EL (cell line): ENCODE measurements around the gene SORCS1.

Experiments used
- DNase-seq: peaks from one replicate; pipeline ENCODE4 v3.0.0-alpha.2; 2016

The SORCS1 gene

DNA sequence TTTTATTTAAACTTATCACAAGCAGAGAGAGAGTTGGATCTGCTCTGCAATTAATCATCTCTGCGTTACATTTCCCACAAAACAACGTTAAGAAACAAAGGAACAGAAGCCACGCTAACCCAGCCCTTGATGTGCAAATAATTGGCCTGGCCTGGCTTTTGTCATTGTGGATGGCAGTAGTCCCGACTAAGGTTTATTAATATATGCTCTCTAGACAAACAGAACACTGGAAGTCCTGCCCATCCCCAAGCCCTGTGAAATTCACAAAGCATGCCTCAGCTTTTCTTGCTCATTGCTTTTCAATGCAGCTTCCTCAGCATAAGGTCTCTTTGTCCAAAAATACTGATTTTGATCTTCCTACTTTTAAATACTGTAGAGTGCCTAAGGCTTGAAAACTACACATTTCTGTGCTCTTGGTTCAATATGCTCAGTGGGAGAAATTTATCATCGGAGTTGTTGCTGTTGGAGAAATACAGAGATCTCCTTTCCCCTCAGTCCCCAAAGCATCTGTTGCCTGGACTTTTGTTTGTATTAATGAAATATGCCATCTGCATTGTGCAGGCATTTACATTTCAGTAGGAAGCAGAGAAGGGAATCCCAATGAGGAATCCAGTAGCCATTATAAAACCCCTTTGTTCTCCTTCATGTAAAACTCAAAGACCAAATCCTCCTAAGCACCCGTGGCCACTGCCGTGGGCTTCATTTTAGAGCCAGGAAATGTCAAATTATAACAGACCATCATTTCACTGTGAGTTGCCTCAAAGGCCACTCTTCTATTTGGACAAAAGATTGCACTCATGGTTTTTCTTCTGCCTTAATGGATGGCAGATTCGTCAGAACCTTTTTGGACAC is 61.1 kb downstream of the SORCS1 start:
- DNase-seq = no peak

GRCh38 chr10:107098326-107098725 is 66.2 kb downstream of the SORCS1 start:
- no peak for DNase-seq

DNA sequence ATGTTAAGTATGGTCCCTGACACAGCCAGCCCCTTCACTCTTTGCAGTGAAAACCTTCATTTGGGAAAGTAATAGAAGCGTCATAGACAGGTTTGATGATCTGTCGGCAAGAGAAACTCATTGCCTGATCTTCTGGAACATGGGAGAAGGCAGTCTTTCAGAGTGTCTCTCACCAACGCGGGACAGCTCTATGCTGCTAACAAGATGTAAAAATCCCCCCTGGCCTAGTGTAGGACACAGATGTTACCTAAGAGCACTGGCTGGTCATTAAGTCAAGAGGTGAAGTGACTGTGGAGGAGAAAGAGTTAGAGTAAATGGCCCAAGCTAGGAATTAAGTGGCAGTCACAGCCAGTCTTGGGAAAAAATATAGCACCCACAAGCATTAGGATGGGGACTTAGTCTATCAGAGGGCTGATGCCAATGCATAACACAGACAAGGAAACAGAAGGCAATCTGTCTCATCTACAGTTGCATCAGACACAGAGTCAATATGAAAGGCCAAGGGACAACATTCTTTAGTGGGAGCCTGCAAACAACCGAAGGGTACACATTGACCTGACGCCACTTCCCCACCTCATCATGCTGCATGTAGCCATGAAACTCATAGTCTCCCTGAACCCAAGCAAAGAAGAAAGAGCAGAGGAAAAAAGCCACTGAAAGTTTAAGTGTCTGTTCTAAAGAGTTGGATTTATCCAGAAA is 69.5 kb downstream of the SORCS1 start:
- DNase-seq = no peak

GRCh38 chr10:107092321-107092720 is 72.2 kb downstream of the SORCS1 start:
- DNase-seq = no peak

- no peak for DNase-seq
Observed at GRCh38 chr10:107091126-107091525, 73.4 kb downstream of the SORCS1 start.

- DNase-seq = no peak
Observed at GRCh38 chr10:107085665-107086525, 78.6 kb downstream of the SORCS1 start.

DNA sequence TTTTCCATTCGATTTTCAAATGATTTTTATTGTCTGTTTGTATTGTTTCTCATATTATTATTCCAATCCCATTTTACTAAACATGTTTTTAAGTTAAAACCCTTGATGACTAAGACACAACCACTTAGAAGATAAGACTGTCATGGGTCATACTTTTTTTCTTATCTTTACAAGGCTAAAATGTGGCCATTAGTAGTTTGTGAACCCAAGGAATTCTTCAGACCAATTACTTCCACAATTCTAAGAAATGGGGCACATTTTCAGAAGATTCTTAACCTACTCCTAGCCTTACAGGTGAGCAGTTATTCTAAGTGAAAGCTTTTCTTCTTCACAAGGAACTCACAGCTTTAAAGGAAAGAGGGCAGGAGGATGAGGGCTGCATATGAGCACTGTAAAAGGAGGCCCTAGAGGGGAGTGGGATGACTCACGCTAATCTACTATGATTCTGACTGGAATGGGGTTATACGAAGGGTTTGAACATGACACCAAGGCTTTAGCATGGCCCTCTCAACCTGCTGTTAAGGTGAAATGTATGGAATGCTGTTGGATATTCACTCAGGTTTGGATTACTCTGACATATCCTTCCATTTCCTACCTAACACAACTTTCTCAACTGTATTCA is 81.0 kb downstream of the SORCS1 start:
- DNase-seq = no peak

DNA sequence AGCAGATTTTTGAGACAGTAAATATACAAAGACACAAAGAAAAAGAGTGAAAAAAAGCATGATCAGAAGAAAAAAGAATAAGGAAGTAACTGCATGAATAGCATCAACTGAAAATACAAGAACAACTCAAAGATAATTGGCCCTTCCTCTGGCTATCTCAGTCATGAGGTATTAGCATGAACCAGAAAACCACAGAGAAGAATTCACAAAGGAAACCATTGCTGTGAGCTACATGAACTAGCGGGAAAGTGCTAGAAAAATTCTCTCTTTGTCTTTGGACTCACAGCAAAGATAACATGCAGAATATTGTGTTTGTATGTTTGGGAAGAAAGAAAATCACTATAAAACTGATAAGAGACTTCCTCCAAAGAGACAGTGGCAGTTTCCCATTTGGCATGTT is 82.9 kb downstream of the SORCS1 start:
- no peak for DNase-seq

DNA sequence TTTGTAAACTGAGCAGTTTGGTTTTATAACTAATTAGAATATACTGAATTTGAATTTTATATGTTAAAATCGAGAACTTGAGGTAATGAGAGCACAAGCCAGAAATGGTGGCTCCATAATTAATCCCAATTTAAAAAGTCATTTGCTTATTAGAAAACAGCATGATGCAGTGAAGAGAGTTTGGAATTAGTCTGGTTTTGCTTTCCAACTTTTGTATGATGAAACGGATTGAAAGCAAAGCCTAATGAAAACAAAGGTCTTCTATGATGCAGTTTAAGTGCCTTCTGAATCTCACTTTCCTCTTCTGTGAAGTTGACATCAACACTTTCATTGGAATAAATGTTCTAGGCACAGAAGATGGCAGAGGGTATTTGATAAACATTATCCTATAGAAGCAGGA is 89.4 kb downstream of the SORCS1 start:
- no peak for DNase-seq

DNA sequence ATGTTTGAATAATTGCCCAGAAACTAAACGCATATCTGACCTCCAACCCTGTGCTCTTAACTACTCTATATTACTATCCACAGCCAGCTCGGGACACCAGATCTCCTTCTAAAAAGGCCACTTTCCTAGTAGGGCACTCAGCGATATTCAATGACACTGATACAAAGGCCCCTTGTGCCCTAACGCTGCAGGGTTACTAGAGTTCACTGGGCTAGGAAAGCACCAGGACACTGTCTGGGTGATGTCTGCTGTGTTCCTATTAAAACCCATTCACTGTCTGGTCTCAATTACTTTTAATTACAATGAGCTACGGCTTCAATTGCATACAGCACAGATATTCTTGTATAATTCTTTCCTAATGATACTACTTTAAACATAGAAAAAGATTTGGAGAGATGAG is 91.7 kb downstream of the SORCS1 start:
- no peak for DNase-seq

DNA sequence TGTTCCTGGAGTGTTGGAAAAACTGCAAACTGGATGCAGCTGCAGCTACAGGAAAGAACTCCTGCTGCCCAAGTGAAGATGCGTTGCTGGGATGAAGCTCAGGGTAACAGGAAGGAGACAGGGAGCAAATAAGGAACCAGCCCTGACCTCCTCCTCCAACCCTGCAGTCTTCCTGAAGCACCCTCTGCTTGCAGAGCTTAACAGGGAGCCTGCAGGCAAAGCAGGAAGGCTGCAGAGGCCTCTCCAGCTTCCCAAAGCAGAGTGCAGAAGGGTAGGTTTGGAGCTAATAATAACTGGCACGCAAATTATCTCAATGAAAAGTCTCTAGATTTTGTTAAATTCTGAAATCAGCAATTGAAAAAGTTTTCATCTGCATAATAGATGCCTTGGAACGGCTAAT is 92.5 kb downstream of the SORCS1 start:
- no peak for DNase-seq

DNA sequence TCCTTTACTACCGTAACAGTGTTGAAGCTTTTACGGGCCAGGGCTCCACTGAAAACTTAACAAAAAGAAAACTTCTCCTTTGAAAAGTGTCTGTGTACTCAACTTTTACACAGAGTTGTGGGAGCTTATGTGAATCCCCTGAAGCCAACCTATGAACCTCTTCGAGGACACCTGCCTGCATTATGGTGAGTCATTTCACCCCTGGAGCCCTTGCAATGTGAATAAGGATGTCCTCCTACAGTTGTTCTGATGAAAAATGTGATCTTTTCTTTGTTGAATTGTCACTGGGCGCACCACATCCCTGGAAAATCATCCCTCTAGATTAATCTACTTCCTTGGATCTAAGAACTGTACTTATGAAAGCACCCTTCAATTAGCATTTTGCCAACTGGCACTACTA is 93.2 kb downstream of the SORCS1 start:
- no peak for DNase-seq

DNA sequence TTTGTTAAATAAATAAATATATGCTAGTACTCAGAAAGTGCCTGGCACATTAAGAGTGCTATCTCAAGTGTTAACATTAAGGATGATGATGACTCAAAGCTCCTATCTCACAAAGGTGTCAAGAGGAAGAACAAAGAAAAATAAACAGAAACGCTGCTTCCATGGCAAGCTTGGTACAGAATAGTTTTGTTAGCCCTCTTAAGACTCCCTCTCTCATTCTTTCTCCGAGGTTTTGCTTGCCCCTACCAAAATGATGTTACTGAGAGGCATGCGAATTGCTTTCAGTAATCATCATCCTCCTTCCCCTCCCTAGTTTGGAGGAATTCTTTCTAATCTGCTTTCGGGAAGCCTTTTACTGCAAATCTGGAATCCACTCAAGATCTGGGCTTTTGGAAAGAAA is 96.7 kb downstream of the SORCS1 start:
- no peak for DNase-seq

DNA sequence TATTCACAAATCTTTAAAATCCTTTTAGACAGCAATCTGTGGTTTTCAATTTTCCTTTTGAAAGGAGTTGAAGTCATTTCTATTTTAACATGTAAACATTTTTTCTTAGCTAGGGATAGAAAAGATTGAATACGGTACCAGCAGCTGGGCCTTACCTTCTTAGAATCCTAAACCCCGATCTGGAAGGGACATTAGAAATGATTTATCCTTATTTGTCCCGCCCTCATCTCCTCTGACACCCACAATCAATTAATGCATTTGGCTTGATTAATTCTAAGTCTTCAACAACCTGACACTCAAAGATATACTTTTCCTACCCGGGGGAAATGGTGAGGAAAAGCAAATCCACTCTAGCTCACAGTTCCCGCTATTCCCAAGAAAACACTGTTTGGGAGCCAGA is 100.4 kb downstream of the SORCS1 start:
- no peak for DNase-seq

GRCh38 chr10:107059872-107060271 is 104.6 kb downstream of the SORCS1 start:
- DNase-seq = no peak

DNA sequence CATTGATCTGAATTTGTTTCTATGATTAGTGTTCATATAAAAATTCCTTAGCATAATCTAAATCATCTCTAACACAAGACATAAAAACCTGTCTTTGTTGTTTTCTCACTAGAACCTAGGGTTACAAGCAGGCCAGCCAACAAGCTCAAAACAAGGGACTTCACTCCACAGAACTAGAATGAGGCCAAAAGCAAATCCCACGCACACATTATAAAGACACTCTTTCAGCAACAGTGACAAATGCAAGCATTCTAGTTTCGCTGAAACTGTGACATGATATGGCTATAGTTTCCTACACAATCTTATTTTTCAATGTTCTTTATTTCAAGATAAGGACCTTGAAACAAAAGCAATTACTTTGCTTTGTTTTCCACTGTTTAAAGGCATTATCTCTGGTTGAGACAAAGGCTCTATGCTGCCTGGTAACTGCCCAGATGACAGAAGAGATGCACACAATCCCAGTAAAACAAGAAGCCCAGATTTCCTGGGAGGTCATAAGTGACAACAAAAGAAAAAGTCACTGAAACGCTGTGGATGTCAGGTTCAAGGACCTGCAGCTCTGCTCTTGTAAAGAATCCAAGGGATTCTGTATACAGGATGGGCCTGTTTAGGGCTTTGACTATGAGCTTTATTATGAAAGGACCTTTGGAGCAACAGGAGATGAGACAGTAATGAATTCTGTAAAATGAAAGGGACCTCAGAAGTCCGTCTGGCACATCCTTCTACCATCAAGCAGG is 105.3 kb downstream of the SORCS1 start:
- DNase-seq = no peak

- no peak for DNase-seq
Observed at GRCh38 chr10:107058331-107058730, 106.2 kb downstream of the SORCS1 start.

DNA sequence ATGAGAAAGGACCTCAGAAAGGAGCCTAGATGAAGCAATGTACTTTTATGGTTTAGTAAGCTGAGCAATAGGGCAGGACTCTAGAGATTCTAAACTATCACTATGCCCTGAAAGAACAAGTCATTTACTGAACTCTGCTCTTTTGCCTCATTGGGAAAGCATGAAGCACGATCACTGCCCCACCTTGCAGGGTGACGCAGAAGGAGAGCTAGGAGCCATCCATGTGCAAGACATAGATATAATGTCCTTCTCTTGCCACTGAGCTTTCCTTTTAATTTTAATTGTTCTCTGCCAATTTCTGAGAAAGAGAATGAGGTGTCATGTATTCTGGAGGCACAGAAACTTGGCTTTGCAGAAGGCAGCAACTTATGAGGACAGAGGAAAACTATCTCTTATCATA is 108.3 kb downstream of the SORCS1 start:
- DNase-seq = no peak

- DNase-seq = no peak
Observed at GRCh38 chr10:107054469-107055156, 109.9 kb downstream of the SORCS1 start.

DNA sequence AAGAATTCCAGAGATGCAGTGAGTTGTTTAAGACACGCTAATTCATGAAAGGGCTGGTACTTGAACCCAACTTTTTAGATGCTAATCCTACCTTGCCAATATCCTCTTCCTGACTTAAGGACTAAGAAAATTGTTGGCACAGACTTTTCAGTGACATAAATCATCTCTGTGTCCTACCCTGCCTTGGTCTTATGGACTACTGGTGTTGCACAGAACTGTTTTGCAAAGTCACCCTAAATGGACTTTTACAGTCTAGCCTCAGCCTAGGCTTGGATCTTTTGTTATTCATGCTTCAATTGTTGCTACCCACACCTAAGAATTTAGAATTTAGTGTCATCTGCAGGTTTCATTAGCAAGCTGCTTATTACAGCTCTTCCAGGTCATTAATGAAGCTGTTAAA is 112.7 kb downstream of the SORCS1 start:
- DNase-seq = no peak

- DNase-seq = no peak
Observed at GRCh38 chr10:107043461-107043860, 121.0 kb downstream of the SORCS1 start.
